Adrenal gland (tissue), 5 donors: ENCODE results near the gene VAX1.

Source experiments
- POLR2A ChIP-seq, 2 donors: fragments of 450-650 bp; IDR thresholded peaks; one replicate each; pipeline ENCODE4 v1.6.1; 2017; ENCODE audit warnings: antibody characterized with exemption in 2 of 2, mild to moderate bottlenecking in 2 of 2, moderate library complexity in 1 of 2
- TF ChIP-seq, protein P1 (sequence below), 6 experiments: fragments of 450-650 bp in 4 of 6; fragments of 200-600 bp in 2 of 6; sonication (generic) in 1 of 6; IDR thresholded peaks; 1 replicate in 5 of 6; 2 replicates in 1 of 6; pipeline versions ENCODE4 v1.5.1 to v1.8.0; 2016 to 2021; ENCODE audit warnings: antibody characterized with exemption in 6 of 6, mild to moderate bottlenecking in 2 of 6, moderate library complexity in 1 of 6
- donor health status: DM: no; HTN: no; CAD: no.

DNA sequence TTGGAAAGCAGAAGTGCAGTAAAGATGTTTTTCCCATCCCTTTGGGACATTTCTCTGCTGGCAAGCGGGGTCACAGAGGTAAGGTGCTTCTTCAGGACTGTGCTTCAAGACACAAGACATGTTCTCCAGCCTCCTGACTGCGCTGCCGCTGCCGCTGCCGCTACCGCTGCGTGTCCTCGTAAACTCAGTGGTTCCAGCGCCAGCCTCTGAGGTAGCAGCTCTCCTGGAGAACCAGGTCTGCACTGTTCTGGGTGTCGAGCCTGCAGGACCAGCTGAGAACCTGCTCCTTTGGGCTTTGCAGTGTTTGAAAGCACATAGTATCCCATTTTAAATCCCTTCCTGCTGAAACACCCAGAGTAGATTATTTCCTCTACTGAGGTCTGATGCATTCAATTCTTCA lies 46.2 kb upstream of the VAX1 start:
- TF ChIP-seq, protein P1, sequence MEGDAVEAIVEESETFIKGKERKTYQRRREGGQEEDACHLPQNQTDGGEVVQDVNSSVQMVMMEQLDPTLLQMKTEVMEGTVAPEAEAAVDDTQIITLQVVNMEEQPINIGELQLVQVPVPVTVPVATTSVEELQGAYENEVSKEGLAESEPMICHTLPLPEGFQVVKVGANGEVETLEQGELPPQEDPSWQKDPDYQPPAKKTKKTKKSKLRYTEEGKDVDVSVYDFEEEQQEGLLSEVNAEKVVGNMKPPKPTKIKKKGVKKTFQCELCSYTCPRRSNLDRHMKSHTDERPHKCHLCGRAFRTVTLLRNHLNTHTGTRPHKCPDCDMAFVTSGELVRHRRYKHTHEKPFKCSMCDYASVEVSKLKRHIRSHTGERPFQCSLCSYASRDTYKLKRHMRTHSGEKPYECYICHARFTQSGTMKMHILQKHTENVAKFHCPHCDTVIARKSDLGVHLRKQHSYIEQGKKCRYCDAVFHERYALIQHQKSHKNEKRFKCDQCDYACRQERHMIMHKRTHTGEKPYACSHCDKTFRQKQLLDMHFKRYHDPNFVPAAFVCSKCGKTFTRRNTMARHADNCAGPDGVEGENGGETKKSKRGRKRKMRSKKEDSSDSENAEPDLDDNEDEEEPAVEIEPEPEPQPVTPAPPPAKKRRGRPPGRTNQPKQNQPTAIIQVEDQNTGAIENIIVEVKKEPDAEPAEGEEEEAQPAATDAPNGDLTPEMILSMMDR (IDR thresholded peaks at IDR 0.05): no peak
- TF ChIP-seq POLR2A (IDR thresholded peaks at IDR 0.05): no peak
